ENCODE measurements around the gene SALL4.

- TF ChIP-seq POLR2A (IDR thresholded peaks at IDR 0.05) = no peak
- no peak for TF ChIP-seq POLR2AphosphoS5 (IDR thresholded peaks at IDR 0.05)
- TF ChIP-seq CTCF (IDR thresholded peaks at IDR 0.05) = no peak
- TF ChIP-seq EP300 (IDR thresholded peaks at IDR 0.05) = no peak
These were observed 66.4 kb downstream of the SALL4 start for GRCh38 chr20:51735728-51736600.

Data from upper lobe of left lung (tissue), 4 donors.